SU-DHL-6 (cell line): ENCODE data around the gene EGR1.

Experiments used
- H2AFZ ChIP-seq: fragments of 200-600 bp; sonication (generic); 2 replicates; pipeline ENCODE4 v1.6.1; 2014; ENCODE audit warnings: low read depth, mild to moderate bottlenecking, moderate library complexity, mixed read lengths, antibody characterized with exemption, low read length; ENCODE audit not compliant: severe bottlenecking
- H3F3A ChIP-seq: fragments of 200-600 bp; shearing (Covaris generic); 2 replicates; pipeline ENCODE4 v1.6.0; 2016; ENCODE audit warnings: antibody characterized with exemption, mild to moderate bottlenecking; ENCODE audit not compliant: insufficient read depth
- H3K27ac ChIP-seq: fragments of 200-600 bp; sonication (generic); 2 replicates; pipeline ENCODE4 v1.5.1; 2016; ENCODE audit warnings: low read depth, mild to moderate bottlenecking, low read length, moderate library complexity, mixed read lengths
- H3K27me3 ChIP-seq: fragments of 200-600 bp; sonication (generic), shearing (Covaris generic); 2 replicates; pipeline ENCODE4 v1.6.0; 2014; ENCODE audit warnings: mild to moderate bottlenecking, low read length
- H3K36me3 ChIP-seq: fragments of 200-600 bp; sonication (generic); 2 replicates; pipeline ENCODE4 v1.6.1; 2014; ENCODE audit warnings: mild to moderate bottlenecking, low read length, mixed read lengths
- H3K4me2 ChIP-seq: fragments of 300-600, 200-600 bp; shearing (Covaris generic), sonication (generic); 2 replicates; pipeline ENCODE4 v1.6.0; 2014; ENCODE audit warnings: low read length, low read depth, mild to moderate bottlenecking; ENCODE audit not compliant: poor library complexity, severe bottlenecking
- H3K4me3 ChIP-seq: fragments of 200-600 bp; sonication (generic); 2 replicates; pipeline ENCODE4 v1.5.1; 2014; ENCODE audit warnings: antibody characterized with exemption, low read length, mild to moderate bottlenecking, mixed read lengths; ENCODE audit not compliant: insufficient read depth, poor library complexity, severe bottlenecking
- H3K79me2 ChIP-seq: fragments of 200-600 bp; sonication (generic); 2 replicates; pipeline ENCODE4 v1.6.1; 2014; ENCODE audit warnings: mild to moderate bottlenecking, low read length, moderate library complexity; ENCODE audit not compliant: insufficient read depth
- H3K9ac ChIP-seq: fragments of 200-600 bp; sonication (generic); 2 replicates; pipeline ENCODE4 v1.7.0; 2014; ENCODE audit warnings: mild to moderate bottlenecking, low read length
- H3K9me2 ChIP-seq: fragments of 200-600 bp; sonication (generic); replicated peaks from 2 replicates; pipeline ENCODE4 v1.6.1; 2014; ENCODE audit warnings: low read length; ENCODE audit not compliant: insufficient read depth
- H3K9me3 ChIP-seq: fragments of 200-600 bp; sonication (generic); 2 replicates; pipeline ENCODE4 v1.6.1; 2014; ENCODE audit warnings: low read length, mixed read lengths; ENCODE audit not compliant: insufficient read depth
- H4K20me1 ChIP-seq: fragments of 200-600 bp; sonication (generic); 2 replicates; pipeline ENCODE4 v1.6.1; 2014; ENCODE audit warnings: low read depth, mild to moderate bottlenecking, antibody characterized with exemption, low read length, moderate library complexity, mixed read lengths
- EZH2phosphoT487 ChIP-seq: fragments of 200-600 bp; sonication (generic), shearing (Covaris generic); conservative IDR thresholded peaks from 2 replicates; pipeline ENCODE4 v1.6.1; 2018; ENCODE audit warnings: mild to moderate bottlenecking, antibody characterized with exemption, low read length, moderate library complexity, mixed read lengths
- TF ChIP-seq, protein P1 (sequence below): fragments of 200-600 bp; sonication (generic); IDR thresholded peaks from one replicate; pipeline ENCODE4 v1.5.1; 2017; ENCODE audit warnings: antibody characterized with exemption, mild to moderate bottlenecking, low read length, moderate library complexity; ENCODE audit not compliant: insufficient read depth, poor library complexity, severe bottlenecking

EGR1 gene

DNA sequence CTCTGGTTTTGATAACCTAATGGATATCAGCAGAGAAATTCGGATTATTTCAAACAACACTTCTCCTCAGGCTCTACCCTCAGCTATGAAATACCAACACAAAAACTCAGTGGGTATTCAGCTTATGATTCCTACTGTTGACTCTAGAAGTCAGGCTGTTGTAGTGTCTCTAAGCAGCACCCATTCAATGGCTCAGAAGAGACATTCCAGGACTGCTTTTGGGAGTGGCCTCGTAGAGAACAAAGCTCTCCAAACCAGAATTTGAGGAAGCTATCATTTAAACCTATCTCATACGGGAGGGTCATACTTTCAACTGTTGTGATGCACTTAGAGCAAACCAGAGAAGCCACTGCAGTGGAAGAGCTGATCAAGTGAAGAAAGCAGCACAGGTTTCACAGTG, 43.7 kb downstream of the EGR1 start:
- Histone ChIP-seq H3K79me2 (no peaks in the 10 kb centered on the region), H3K9me3 (no peaks in the 10 kb centered on the region), H3K36me3 (peaks cover 7% of the 10 kb centered on the region), H3K4me2 (no peak overlapping the region), H3K9me2 (no peaks in the 10 kb centered on the region), H3F3A (peaks cover 10% of the 10 kb centered on the region), H3K4me3 (no peak overlapping the region), H2AFZ (no peak overlapping the region), H3K27me3 (no peaks in the 10 kb centered on the region), H4K20me1 (no peaks in the 10 kb centered on the region), H3K27ac (no peak overlapping the region), H3K9ac (no peak overlapping the region)
- TF ChIP-seq EZH2phosphoT487 = no peak

DNA sequence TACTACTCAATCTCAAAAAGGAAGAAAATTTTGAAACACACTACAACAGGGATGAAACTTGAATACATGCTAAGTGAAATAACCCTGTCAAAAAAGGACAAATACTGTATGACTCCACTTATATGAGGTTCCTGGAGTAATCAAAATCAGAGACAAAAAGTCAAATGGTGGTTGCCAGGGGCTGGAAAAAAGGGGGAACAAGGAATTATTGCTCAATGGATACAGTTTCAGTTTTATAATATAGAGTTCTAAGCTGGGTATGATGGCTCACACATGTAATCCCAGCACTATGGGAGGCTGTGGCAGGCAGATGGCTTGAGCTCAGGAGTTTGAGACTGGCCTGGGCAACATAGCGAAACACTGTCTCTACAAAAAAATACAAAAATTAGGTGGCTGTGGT, 48.7 kb downstream of the EGR1 start:
- Histone ChIP-seq H3K36me3 (peaks cover 34% of the 10 kb centered on the region), H3K79me2 (peaks cover 20% of the 10 kb centered on the region)
- TF ChIP-seq, protein P1, sequence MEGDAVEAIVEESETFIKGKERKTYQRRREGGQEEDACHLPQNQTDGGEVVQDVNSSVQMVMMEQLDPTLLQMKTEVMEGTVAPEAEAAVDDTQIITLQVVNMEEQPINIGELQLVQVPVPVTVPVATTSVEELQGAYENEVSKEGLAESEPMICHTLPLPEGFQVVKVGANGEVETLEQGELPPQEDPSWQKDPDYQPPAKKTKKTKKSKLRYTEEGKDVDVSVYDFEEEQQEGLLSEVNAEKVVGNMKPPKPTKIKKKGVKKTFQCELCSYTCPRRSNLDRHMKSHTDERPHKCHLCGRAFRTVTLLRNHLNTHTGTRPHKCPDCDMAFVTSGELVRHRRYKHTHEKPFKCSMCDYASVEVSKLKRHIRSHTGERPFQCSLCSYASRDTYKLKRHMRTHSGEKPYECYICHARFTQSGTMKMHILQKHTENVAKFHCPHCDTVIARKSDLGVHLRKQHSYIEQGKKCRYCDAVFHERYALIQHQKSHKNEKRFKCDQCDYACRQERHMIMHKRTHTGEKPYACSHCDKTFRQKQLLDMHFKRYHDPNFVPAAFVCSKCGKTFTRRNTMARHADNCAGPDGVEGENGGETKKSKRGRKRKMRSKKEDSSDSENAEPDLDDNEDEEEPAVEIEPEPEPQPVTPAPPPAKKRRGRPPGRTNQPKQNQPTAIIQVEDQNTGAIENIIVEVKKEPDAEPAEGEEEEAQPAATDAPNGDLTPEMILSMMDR = no peak
- TF ChIP-seq EZH2phosphoT487 = no peak

DNA sequence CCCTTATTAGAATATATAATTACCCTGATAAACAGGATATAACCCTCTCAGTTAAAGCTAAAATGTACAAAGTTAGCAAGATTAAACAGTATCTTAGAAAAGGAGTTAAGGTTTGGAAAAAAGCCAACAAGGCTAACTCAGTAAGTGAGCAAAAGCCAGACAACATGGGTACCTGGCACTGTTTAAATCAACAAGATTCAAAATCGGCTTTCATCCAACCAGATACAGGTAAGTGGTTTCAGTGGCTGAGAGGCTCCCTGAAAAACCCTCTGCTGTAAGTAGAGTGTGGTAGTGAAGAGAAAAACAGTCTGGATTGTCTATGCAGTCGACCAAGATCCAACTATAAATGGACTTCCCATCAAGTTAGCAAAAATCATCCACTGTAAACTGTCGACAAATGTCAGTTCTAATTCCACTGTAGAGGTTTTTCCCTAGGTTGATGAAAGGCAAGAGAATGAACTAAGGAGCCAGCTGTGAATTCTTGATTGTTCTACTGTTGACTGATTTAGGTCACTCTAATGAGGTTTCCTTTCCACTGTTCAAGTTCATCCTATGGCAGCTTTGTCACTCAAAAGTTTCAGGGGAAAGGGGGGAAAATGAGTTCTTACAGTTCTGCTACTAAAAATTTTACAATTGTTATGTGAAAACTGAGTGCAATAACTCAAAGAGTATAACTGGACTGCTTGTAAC, 50.4 kb downstream of the EGR1 start:
- peaks cover 33% of the 10 kb centered on the region for H3K79me2 ChIP-seq
- no peaks in the 10 kb centered on the region; the same call in 1 of the 2 replicates for H4K20me1 ChIP-seq
- H3K27ac ChIP-seq = no peak overlapping the region
- H3K27me3 ChIP-seq = no peaks in the 10 kb centered on the region
- no peak overlapping the region for H3K4me3 ChIP-seq
- no peak overlapping the region for H3K9ac ChIP-seq
- H3K4me2 ChIP-seq = no peak overlapping the region
- H2AFZ ChIP-seq = no peak overlapping the region
- TF ChIP-seq, protein P1 = no peak
- no peak for TF ChIP-seq EZH2phosphoT487
- H3F3A ChIP-seq = no peaks in the 10 kb centered on the region; the same call in none of the 2 replicates
- peaks cover 31% of the 10 kb centered on the region for H3K36me3 ChIP-seq
- no peaks in the 10 kb centered on the region for H3K9me2 ChIP-seq
- no peaks in the 10 kb centered on the region for H3K9me3 ChIP-seq

More for the DNA sequence above, 48.7 kb downstream of the EGR1 start:
- Histone ChIP-seq H3K9ac (no peak overlapping the region), H3K4me2 (no peak overlapping the region), H4K20me1 (no peaks in the 10 kb centered on the region; the same call in 1 of the 2 replicates), H3K4me3 (no peak overlapping the region), H3K27me3 (no peaks in the 10 kb centered on the region), H3K27ac (no peak overlapping the region), H3F3A (no peaks in the 10 kb centered on the region; the same call in none of the 2 replicates), H2AFZ (no peak overlapping the region), H3K9me2 (no peaks in the 10 kb centered on the region), H3K9me3 (no peaks in the 10 kb centered on the region)

DNA sequence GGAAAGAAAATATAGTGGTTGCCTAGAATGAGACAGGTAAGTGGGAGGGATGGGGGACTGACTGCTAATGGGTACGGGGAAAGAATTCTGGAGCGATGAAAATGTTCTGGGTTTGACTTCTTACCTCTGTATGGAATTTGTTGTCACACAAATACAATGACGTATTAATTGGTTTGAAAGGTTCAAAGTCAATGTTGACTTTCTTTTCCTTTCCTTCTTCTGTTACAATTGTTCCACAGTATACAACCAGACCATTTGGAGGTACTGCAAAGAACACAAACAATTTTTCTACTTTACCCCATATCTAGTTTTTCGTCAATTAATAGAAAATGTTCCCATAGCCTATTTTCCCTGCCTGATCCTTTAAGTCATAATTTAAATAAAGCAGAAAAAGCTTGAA, 52.2 kb downstream of the EGR1 start:
- H3K36me3 ChIP-seq = peaks cover 31% of the 10 kb centered on the region
- H3K9ac ChIP-seq = no peak overlapping the region
- peaks cover 4% of the 10 kb centered on the region for H3F3A ChIP-seq
- H3K4me3 ChIP-seq = no peak overlapping the region
- no peak overlapping the region for H2AFZ ChIP-seq
- H3K4me2 ChIP-seq = no peak overlapping the region
- peaks cover 6% of the 10 kb centered on the region; the same call in 1 of the 2 replicates for H4K20me1 ChIP-seq
- no peak for TF ChIP-seq EZH2phosphoT487
- TF ChIP-seq, protein P1 = no peak
- H3K27ac ChIP-seq = no peak overlapping the region
- H3K79me2 ChIP-seq = peaks cover 50% of the 10 kb centered on the region
- no peaks in the 10 kb centered on the region for H3K9me3 ChIP-seq
- no peaks in the 10 kb centered on the region for H3K9me2 ChIP-seq
- H3K27me3 ChIP-seq = no peaks in the 10 kb centered on the region
